Body of pancreas (tissue), 4 donors: ENCODE measurements around the gene UBR2.

Experiments
- POLR2A ChIP-seq, 3 donors: fragments of 450-650 bp; IDR thresholded peaks; one replicate each; pipeline ENCODE4 v1.6.1; 2016; ENCODE audit warnings: antibody characterized with exemption in 3 of 3, mild to moderate bottlenecking in 2 of 3
- TF ChIP-seq, protein P1 (sequence below), 7 experiments: fragments of 450-650 bp in 4 of 7; fragments of 200-600 bp in 3 of 7; sonication (generic) in 3 of 7; IDR thresholded peaks; one replicate each; pipeline ENCODE4 v1.5.1; 2016 to 2019; ENCODE audit warnings: antibody characterized with exemption in 7 of 7

GRCh38 chr6:42709871-42710270, 146.0 kb downstream of the UBR2 start:
- TF ChIP-seq, protein P1, sequence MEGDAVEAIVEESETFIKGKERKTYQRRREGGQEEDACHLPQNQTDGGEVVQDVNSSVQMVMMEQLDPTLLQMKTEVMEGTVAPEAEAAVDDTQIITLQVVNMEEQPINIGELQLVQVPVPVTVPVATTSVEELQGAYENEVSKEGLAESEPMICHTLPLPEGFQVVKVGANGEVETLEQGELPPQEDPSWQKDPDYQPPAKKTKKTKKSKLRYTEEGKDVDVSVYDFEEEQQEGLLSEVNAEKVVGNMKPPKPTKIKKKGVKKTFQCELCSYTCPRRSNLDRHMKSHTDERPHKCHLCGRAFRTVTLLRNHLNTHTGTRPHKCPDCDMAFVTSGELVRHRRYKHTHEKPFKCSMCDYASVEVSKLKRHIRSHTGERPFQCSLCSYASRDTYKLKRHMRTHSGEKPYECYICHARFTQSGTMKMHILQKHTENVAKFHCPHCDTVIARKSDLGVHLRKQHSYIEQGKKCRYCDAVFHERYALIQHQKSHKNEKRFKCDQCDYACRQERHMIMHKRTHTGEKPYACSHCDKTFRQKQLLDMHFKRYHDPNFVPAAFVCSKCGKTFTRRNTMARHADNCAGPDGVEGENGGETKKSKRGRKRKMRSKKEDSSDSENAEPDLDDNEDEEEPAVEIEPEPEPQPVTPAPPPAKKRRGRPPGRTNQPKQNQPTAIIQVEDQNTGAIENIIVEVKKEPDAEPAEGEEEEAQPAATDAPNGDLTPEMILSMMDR (IDR thresholded peaks at IDR 0.05), result no peak
- TF ChIP-seq POLR2A (IDR thresholded peaks at IDR 0.05), result no peak
